Thyroid gland (tissue), 4 donors: Measurements from ENCODE around the gene ATP4A.

ENCODE experiments used
- POLR2A ChIP-seq, 2 donors: fragments of 450-650 bp; IDR thresholded peaks; one replicate each; pipeline ENCODE4 v1.6.1; 2017; ENCODE audit warnings: antibody characterized with exemption in 2 of 2, mild to moderate bottlenecking in 2 of 2, moderate library complexity in 1 of 2
- TF ChIP-seq, protein P1 (sequence below), 6 experiments: fragments of 200-600 bp in 3 of 6; fragments of 450-650 bp in 3 of 6; sonication (generic) in 3 of 6; IDR thresholded peaks; one replicate each; pipeline ENCODE4 v1.5.1; 2016 to 2019; ENCODE audit warnings: antibody characterized with exemption in 6 of 6, mild to moderate bottlenecking in 2 of 6, inconsistent platforms in 1 of 6, moderate library complexity in 1 of 6

DNA sequence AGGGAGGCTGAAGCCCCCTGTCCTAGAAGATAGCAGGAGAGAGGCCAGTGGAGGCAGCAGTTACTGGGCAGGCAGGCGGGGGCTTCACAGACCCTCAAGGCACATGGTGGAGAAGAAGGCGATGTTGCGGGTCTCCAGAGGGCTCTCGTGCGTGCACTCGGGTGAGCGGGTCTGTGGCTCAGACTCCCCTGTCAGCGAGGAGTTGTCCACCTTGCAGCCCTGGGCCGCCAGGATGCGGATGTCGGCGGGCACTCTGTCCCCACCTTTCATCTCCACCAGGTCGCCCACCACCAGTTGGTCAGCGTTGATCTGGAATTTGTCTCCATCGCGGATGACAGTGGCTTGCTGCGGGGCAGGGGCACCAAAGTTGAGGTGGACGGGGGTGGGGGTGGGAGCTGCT, 3.2 kb downstream of the ATP4A start:
- TF ChIP-seq POLR2A (IDR thresholded peaks at IDR 0.05): no peak
- TF ChIP-seq, protein P1, sequence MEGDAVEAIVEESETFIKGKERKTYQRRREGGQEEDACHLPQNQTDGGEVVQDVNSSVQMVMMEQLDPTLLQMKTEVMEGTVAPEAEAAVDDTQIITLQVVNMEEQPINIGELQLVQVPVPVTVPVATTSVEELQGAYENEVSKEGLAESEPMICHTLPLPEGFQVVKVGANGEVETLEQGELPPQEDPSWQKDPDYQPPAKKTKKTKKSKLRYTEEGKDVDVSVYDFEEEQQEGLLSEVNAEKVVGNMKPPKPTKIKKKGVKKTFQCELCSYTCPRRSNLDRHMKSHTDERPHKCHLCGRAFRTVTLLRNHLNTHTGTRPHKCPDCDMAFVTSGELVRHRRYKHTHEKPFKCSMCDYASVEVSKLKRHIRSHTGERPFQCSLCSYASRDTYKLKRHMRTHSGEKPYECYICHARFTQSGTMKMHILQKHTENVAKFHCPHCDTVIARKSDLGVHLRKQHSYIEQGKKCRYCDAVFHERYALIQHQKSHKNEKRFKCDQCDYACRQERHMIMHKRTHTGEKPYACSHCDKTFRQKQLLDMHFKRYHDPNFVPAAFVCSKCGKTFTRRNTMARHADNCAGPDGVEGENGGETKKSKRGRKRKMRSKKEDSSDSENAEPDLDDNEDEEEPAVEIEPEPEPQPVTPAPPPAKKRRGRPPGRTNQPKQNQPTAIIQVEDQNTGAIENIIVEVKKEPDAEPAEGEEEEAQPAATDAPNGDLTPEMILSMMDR (IDR thresholded peaks at IDR 0.05): no peak
